Smooth muscle cell (in vitro differentiated cells): ENCODE data around the gene HACD2. TPM values are rescaled to one million over a fixed set of nuclear protein-coding genes. Genes with fewer than 3 reads are reported as not detected.

ENCODE experiments used
- DNase-seq: peaks from one replicate; lab custom pipeline; 2025; ENCODE audit not compliant: unreplicated experiment; lab: John Stamatoyannopoulos, UW
- H2AFZ ChIP-seq: fragments of 200-600 bp; sonication (generic); 2 replicates; pipeline ENCODE4 v1.6.0; 2016; ENCODE audit warnings: antibody characterized with exemption, low read depth, mild to moderate bottlenecking
- H3F3A ChIP-seq: fragments of 200-600 bp; sonication (generic); 2 replicates; pipeline ENCODE4 v1.6.0; 2017; ENCODE audit warnings: antibody characterized with exemption, low read depth
- H3K27ac ChIP-seq: fragments of 200-600 bp; sonication (generic); 2 replicates; pipeline ENCODE4 v1.5.1; 2016; ENCODE audit warnings: low read depth, mild to moderate bottlenecking
- H3K27me3 ChIP-seq: fragments of 200-600 bp; sonication (generic); 2 replicates; pipeline ENCODE4 v1.6.1; 2016; ENCODE audit warnings: low read depth, mild to moderate bottlenecking
- H3K36me3 ChIP-seq: fragments of 200-600 bp; sonication (generic); 2 replicates; pipeline ENCODE4 v1.5.1; 2016; ENCODE audit warnings: low read depth
- H3K4me1 ChIP-seq: fragments of 200-600 bp; sonication (generic); 2 replicates; pipeline ENCODE4 v1.5.1; 2016; ENCODE audit warnings: low read depth
- H3K4me2 ChIP-seq: fragments of 200-600 bp; sonication (generic); 2 replicates; pipeline ENCODE4 v1.6.0; 2016; ENCODE audit warnings: mild to moderate bottlenecking
- H3K4me3 ChIP-seq: fragments of 200-600 bp; sonication (generic); 2 replicates; pipeline ENCODE4 v1.5.1; 2016; ENCODE audit warnings: mild to moderate bottlenecking
- H3K79me2 ChIP-seq: fragments of 200-600 bp; sonication (generic); 2 replicates; pipeline ENCODE4 v1.6.0; 2016; ENCODE audit warnings: low read depth, mild to moderate bottlenecking
- H3K9ac ChIP-seq: fragments of 200-600 bp; sonication (generic); 2 replicates; pipeline ENCODE4 v1.6.0; 2016; ENCODE audit warnings: low read depth
- H3K9me3 ChIP-seq: fragments of 200-600 bp; sonication (generic); replicated peaks from 2 replicates; pipeline ENCODE4 v1.5.1; 2016; ENCODE audit warnings: low read depth
- H4K20me1 ChIP-seq: fragments of 200-600 bp; sonication (generic); 2 replicates; pipeline ENCODE4 v1.6.0; 2016; ENCODE audit warnings: low read depth
- CTCF ChIP-seq: fragments of 200-600 bp; sonication (generic); IDR thresholded peaks from 2 replicates; pipeline ENCODE4 v1.5.1; 2017; ENCODE audit warnings: borderline replicate concordance, mild to moderate bottlenecking, antibody characterized with exemption; ENCODE audit not compliant: insufficient read depth, poor library complexity, severe bottlenecking
- WGBS: methylation state at CpG from one replicate; pipeline ENCODE4 v1.1.7; 2016; ENCODE audit warnings: low lambda C conversion rate; 5-methylcytosine and 5-hydroxymethylcytosine counted together
- polyA plus RNA-seq: library from polyadenylated mRNA; unstranded; fragments of >200 nt; fragmentation: Nextera tagmentation; extraction: Ambion mirVana; gene quantifications from 2 replicates; pipeline ENCODE4 v1.2.1, GENCODE V29; 2016
- total RNA-seq: library from RNA; depleted of rRNA; stranded (reverse); fragments of >200 nt; gene quantifications from 2 replicates; pipeline ENCODE4 v1.2.3, GENCODE V29; 2014

Gene HACD2
- total and polyA plus RNA-seq, 2 experiments from 2014 or later = 9.5 to 28.3 TPM

GRCh38 chr3:123446610-123447109, 138.2 kb downstream of the HACD2 start:
- no peak overlapping the region for H3K4me3 ChIP-seq
- no peak overlapping the region for H3K27ac ChIP-seq
- H4K20me1 ChIP-seq = no peaks in the 10 kb centered on the region
- TF ChIP-seq CTCF = no peak
- no peaks in the 10 kb centered on the region for H3F3A ChIP-seq
- H2AFZ ChIP-seq = no peak overlapping the region
- no peak overlapping the region for H3K9ac ChIP-seq
- H3K27me3 ChIP-seq = peaks cover 89% of the 10 kb centered on the region
- 89% methylated on average over 6 of the region's 6 CpGs for WGBS
- no peak for DNase-seq
- H3K9me3 ChIP-seq = no peaks in the 10 kb centered on the region
- H3K36me3 ChIP-seq = no peaks in the 10 kb centered on the region
- no peaks in the 10 kb centered on the region for H3K79me2 ChIP-seq
- no peak overlapping the region for H3K4me2 ChIP-seq
- no peaks in the 10 kb centered on the region for H3K4me1 ChIP-seq

- Histone ChIP-seq H3K27me3 (peaks cover 85% of the 10 kb centered on the region), H3K9me3 (no peaks in the 10 kb centered on the region), H3K36me3 (no peaks in the 10 kb centered on the region), H3F3A (no peaks in the 10 kb centered on the region), H3K4me3 (no peak overlapping the region), H4K20me1 (no peaks in the 10 kb centered on the region), H3K4me1 (no peaks in the 10 kb centered on the region), H2AFZ (no peak overlapping the region), H3K27ac (no peak overlapping the region), H3K79me2 (no peaks in the 10 kb centered on the region), H3K4me2 (no peak overlapping the region), H3K9ac (no peak overlapping the region)
- TF ChIP-seq CTCF = no peak
- DNase-seq = no peak
- 93% methylated on average over 2 of the region's 2 CpGs for WGBS
Observed at GRCh38 chr3:123446210-123446609, 138.6 kb downstream of the HACD2 start.

GRCh38 chr3:123445702-123446101, 139.2 kb downstream of the HACD2 start:
- no peak for DNase-seq
- H3K4me3 ChIP-seq = no peak overlapping the region
- no peak overlapping the region for H3K27ac ChIP-seq
- H3K36me3 ChIP-seq = no peaks in the 10 kb centered on the region
- H3K9ac ChIP-seq = no peak overlapping the region
- no peaks in the 10 kb centered on the region for H3K4me1 ChIP-seq
- peaks cover 82% of the 10 kb centered on the region for H3K27me3 ChIP-seq
- no peaks in the 10 kb centered on the region for H3F3A ChIP-seq
- H2AFZ ChIP-seq = no peak overlapping the region
- no peaks in the 10 kb centered on the region for H3K9me3 ChIP-seq
- no peak overlapping the region for H3K4me2 ChIP-seq
- no peaks in the 10 kb centered on the region for H4K20me1 ChIP-seq
- 78% methylated on average over 2 of the region's 2 CpGs for WGBS
- no peaks in the 10 kb centered on the region for H3K79me2 ChIP-seq
- no peak for TF ChIP-seq CTCF

- DNase-seq = no peak
- H3K4me2 ChIP-seq = no peak overlapping the region
- H3K27ac ChIP-seq = no peak overlapping the region
- no peak for TF ChIP-seq CTCF
- H3K36me3 ChIP-seq = no peaks in the 10 kb centered on the region
- H3K27me3 ChIP-seq = peaks cover 82% of the 10 kb centered on the region
- no peak overlapping the region for H3K9ac ChIP-seq
- no peak overlapping the region for H3K4me3 ChIP-seq
- H3K9me3 ChIP-seq = no peaks in the 10 kb centered on the region
- H3F3A ChIP-seq = no peaks in the 10 kb centered on the region
- no peak overlapping the region for H2AFZ ChIP-seq
- H3K79me2 ChIP-seq = no peaks in the 10 kb centered on the region
- 79% methylated on average over 1 of the region's 1 CpG for WGBS
- H3K4me1 ChIP-seq = no peaks in the 10 kb centered on the region
- no peaks in the 10 kb centered on the region for H4K20me1 ChIP-seq
Observed at GRCh38 chr3:123444744-123445143, 140.1 kb downstream of the HACD2 start.
